CD4-positive, CD25-positive, alpha-beta regulatory T cell (primary cell): ENCODE measurements around the gene ZNF24. TPM values are rescaled to one million over a fixed set of nuclear protein-coding genes. Genes with fewer than 3 reads are reported as not detected.
A peak's percentile ranks its signal among the peaks of the same experiment; 100 is the strongest.

Experiments
- ATAC-seq, 2 donors: fragments of 150-1000 bp; cut with Tn5 transposase; one replicate each; pipeline ENCODE4 v1.10.0; 2021; ENCODE audit warnings: low read depth in 2 of 2, moderate number of reproducible peaks in 2 of 2, moderate library complexity in 1 of 2
- DNase-seq, 3 donors: peaks; one replicate each; pipeline versions ENCODE4 v3.0.0 to v3.0.0-alpha.2; 2012 to 2022; ENCODE audit warnings: mixed read lengths in 1 of 3
- H3K27ac ChIP-seq: one replicate; pipeline ENCODE4 v1.7.0; 2013; ENCODE audit warnings: mild to moderate bottlenecking, low read length; ENCODE audit not compliant: insufficient read depth, poor library complexity, severe bottlenecking
- H3K27me3 ChIP-seq: one replicate; pipeline ENCODE4 v1.7.0; 2013; ENCODE audit warnings: low read length; ENCODE audit not compliant: control insufficient read depth, insufficient read depth
- H3K36me3 ChIP-seq: one replicate; pipeline ENCODE4 v1.7.0; 2013; ENCODE audit warnings: mild to moderate bottlenecking, low read length, moderate library complexity; ENCODE audit not compliant: control insufficient read depth, insufficient read depth
- H3K4me1 ChIP-seq: 2 replicates; pipeline ENCODE4 v1.7.0; 2013; ENCODE audit warnings: mild to moderate bottlenecking, low read length; ENCODE audit not compliant: insufficient read depth, control insufficient read depth, poor library complexity, severe bottlenecking
- H3K4me3 ChIP-seq: one replicate; pipeline ENCODE4 v1.7.0; 2013; ENCODE audit warnings: low read depth, mild to moderate bottlenecking, low read length, moderate library complexity
- H3K9me3 ChIP-seq, 2 experiments: 1 replicate in 1 of 2; 2 replicates in 1 of 2; pipeline ENCODE4 v1.7.0; 2013; ENCODE audit warnings: low read length in 2 of 2, mild to moderate bottlenecking in 1 of 2, moderate library complexity in 1 of 2; ENCODE audit not compliant: control insufficient read depth in 2 of 2
- H3K27ac Mint-ChIP-seq, 3 donors: one replicate each; pipeline ENCODE4 v1.8.0; 2020 to 2022; ENCODE audit warnings: mild to moderate bottlenecking in 3 of 3, mixed read lengths in 3 of 3, moderate library complexity in 2 of 3
- H3K27me3 Mint-ChIP-seq: one replicate; pipeline ENCODE4 v1.8.0; 2022; ENCODE audit warnings: mild to moderate bottlenecking, mixed read lengths
- H3K36me3 Mint-ChIP-seq: one replicate; pipeline ENCODE4 v1.8.0; 2020; ENCODE audit warnings: mixed read lengths
- H3K4me1 Mint-ChIP-seq, 4 donors: one replicate each; pipeline ENCODE4 v1.8.0; 2020 to 2022; ENCODE audit warnings: mixed read lengths in 4 of 4, mild to moderate bottlenecking in 1 of 4
- H3K4me3 Mint-ChIP-seq, 4 donors: one replicate each; pipeline ENCODE4 v1.8.0; 2020 to 2022; ENCODE audit warnings: mild to moderate bottlenecking in 4 of 4, mixed read lengths in 4 of 4, moderate library complexity in 3 of 4
- H3K9me3 Mint-ChIP-seq, 7 donors: one replicate each; pipeline ENCODE4 v1.8.0; 2020 to 2022; ENCODE audit warnings: mixed read lengths in 7 of 7, mild to moderate bottlenecking in 3 of 7, moderate library complexity in 2 of 7
- polyA plus RNA-seq, 4 donors: library from polyadenylated mRNA; unstranded; fragments of 300-500 nt; fragmentation: Illumina TruSeq; gene quantifications; one replicate each; pipeline ENCODE4 v1.2.3, GENCODE V29; 2021
- total RNA-seq: library from RNA; stranded (reverse); gene quantifications from one replicate; pipeline ENCODE4 v1.2.3, GENCODE V29; 2022

The ZNF24 gene
- total and polyA plus RNA-seq, 5 donors from 2014 or later, result 53.9 to 96.3 (median 69.4) TPM

- no peak overlapping the region for H3K4me3 ChIP-seq
- DNase-seq (no peak), ATAC-seq (no peak)
- Mint-ChIP-seq H3K4me3 (no peak overlapping the region), H3K36me3 (no peaks in the 10 kb centered on the region), H3K9me3 (peaks cover 0 to 1% (median 0%) of the 10 kb centered on the region in 7 donors), H3K27me3 (peaks cover 37% of the 10 kb centered on the region), H3K27ac (no peak overlapping the region), H3K4me1 (peaks cover 5 to 11% (median 8%) of the 10 kb centered on the region in 4 donors)
- H3K36me3 ChIP-seq, result no peaks in the 10 kb centered on the region
- H3K27me3 ChIP-seq, result peaks cover 6% of the 10 kb centered on the region
- H3K4me1 ChIP-seq, result peaks cover 7% of the 10 kb centered on the region
- no peaks in the 10 kb centered on the region for H3K9me3 ChIP-seq
- H3K27ac ChIP-seq, result no peak overlapping the region
Measured at GRCh38 chr18:35383136-35383535, 38.9 kb upstream of the ZNF24 start.

GRCh38 chr18:35379421-35379820 is 35.2 kb upstream of the ZNF24 start:
- Histone ChIP-seq H3K4me3 (no peak overlapping the region), H3K9me3 (no peaks in the 10 kb centered on the region), H3K27me3 (peaks cover 2% of the 10 kb centered on the region), H3K36me3 (no peaks in the 10 kb centered on the region), H3K4me1 (peaks cover 10% of the 10 kb centered on the region), H3K27ac (no peak overlapping the region)
- peak overlapping the region in 1 of 3 donors; percentile 6 for H3K27ac Mint-ChIP-seq
- DNase-seq, result no peak
- H3K4me3 Mint-ChIP-seq, result peak overlapping the region in 2 of 4 donors; percentile 3
- no peaks in the 10 kb centered on the region for H3K36me3 Mint-ChIP-seq
- peaks cover 0 to 1% (median 0%) of the 10 kb centered on the region in 7 donors for H3K9me3 Mint-ChIP-seq
- no peak for ATAC-seq
- H3K4me1 Mint-ChIP-seq, result peaks cover 2 to 10% (median 7%) of the 10 kb centered on the region in 4 donors
- peaks cover 34% of the 10 kb centered on the region for H3K27me3 Mint-ChIP-seq

- Mint-ChIP-seq H3K27ac (peak overlapping the region in 1 of 3 donors; percentile 67), H3K4me3 (peak overlapping the region; percentile 0 to 63 (median 24)), H3K36me3 (no peaks in the 10 kb centered on the region), H3K27me3 (peaks cover 33% of the 10 kb centered on the region), H3K9me3 (peaks cover 0 to 1% (median 0%) of the 10 kb centered on the region in 7 donors), H3K4me1 (peaks cover 0 to 10% (median 7%) of the 10 kb centered on the region in 4 donors)
- Histone ChIP-seq H3K27ac (no peak overlapping the region), H3K4me3 (no peak overlapping the region), H3K4me1 (peaks cover 10% of the 10 kb centered on the region), H3K27me3 (peaks cover 2% of the 10 kb centered on the region), H3K36me3 (no peaks in the 10 kb centered on the region), H3K9me3 (no peaks in the 10 kb centered on the region)
- ATAC-seq (no peak), DNase-seq (no peak)
Measured at GRCh38 chr18:35378574-35378896, 34.3 kb upstream of the ZNF24 start.

- H3K27me3 Mint-ChIP-seq, result peaks cover 33% of the 10 kb centered on the region
- Histone ChIP-seq H3K27ac (no peak overlapping the region), H3K4me3 (no peak overlapping the region), H3K36me3 (no peaks in the 10 kb centered on the region), H3K9me3 (no peaks in the 10 kb centered on the region), H3K4me1 (peaks cover 10% of the 10 kb centered on the region), H3K27me3 (peaks cover 2% of the 10 kb centered on the region)
- H3K9me3 Mint-ChIP-seq, result peaks cover 0 to 1% (median 0%) of the 10 kb centered on the region in 7 donors
- peak overlapping the region; percentile 28 to 86 (median 72) for H3K4me3 Mint-ChIP-seq
- no peak for DNase-seq
- no peaks in the 10 kb centered on the region for H3K36me3 Mint-ChIP-seq
- no peak for ATAC-seq
- H3K4me1 Mint-ChIP-seq, result peaks cover 0 to 10% (median 7%) of the 10 kb centered on the region in 4 donors
- peak overlapping the region in 2 of 3 donors; percentile 55 to 67 for H3K27ac Mint-ChIP-seq
Measured at GRCh38 chr18:35377875-35378573, 33.8 kb upstream of the ZNF24 start.

GRCh38 chr18:35376742-35377695 is 32.8 kb upstream of the ZNF24 start, which contains the start of gene ZNF396:
TSS of gene ZNF396 (minus strand) at chr18:35377337. CDS start at chr18:35374292, 3,045 bp downstream.
- H3K36me3 ChIP-seq, result no peaks in the 10 kb centered on the region
- Mint-ChIP-seq H3K4me3 (peak within 1 kb of the TSS; percentile 86 to 90 (median 87)), H3K27ac (peak within 1 kb of the TSS; percentile 67 to 85 (median 70)), H3K36me3 (no peaks in the 10 kb centered on the region), H3K9me3 (peaks cover 0 to 1% (median 0%) of the 10 kb centered on the region in 7 donors), H3K4me1 (peaks cover 0 to 10% (median 7%) of the 10 kb centered on the region in 4 donors), H3K27me3 (peaks cover 30% of the 10 kb centered on the region)
- ATAC-seq, result peak; percentile 69
- peaks cover 10% of the 10 kb centered on the region for H3K4me1 ChIP-seq
- no peak within 1 kb of the TSS for H3K27ac ChIP-seq
- no peaks in the 10 kb centered on the region for H3K9me3 ChIP-seq
- H3K4me3 ChIP-seq, result peak within 1 kb of the TSS; percentile 73
- H3K27me3 ChIP-seq, result peaks cover 2% of the 10 kb centered on the region
- DNase-seq, result peak; percentile 58 to 67 (median 61)

GRCh38 chr18:35376393-35376741 is 32.1 kb upstream of the ZNF24 start:
- peaks cover 0 to 10% (median 7%) of the 10 kb centered on the region in 4 donors for H3K4me1 Mint-ChIP-seq
- Histone ChIP-seq H3K27ac (no peak overlapping the region), H3K36me3 (no peaks in the 10 kb centered on the region), H3K27me3 (peaks cover 2% of the 10 kb centered on the region), H3K4me1 (peaks cover 10% of the 10 kb centered on the region), H3K4me3 (peak overlapping the region; percentile 50), H3K9me3 (no peaks in the 10 kb centered on the region)
- peak; percentile 43 to 48 for ATAC-seq
- peak in 2 of 3 donors; percentile 5 to 30 for DNase-seq
- H3K27ac Mint-ChIP-seq, result peak overlapping the region; percentile 23 to 85 (median 70)
- H3K4me3 Mint-ChIP-seq, result peak overlapping the region; percentile 85 to 90 (median 86)
- no peaks in the 10 kb centered on the region for H3K36me3 Mint-ChIP-seq
- peaks cover 0 to 1% (median 0%) of the 10 kb centered on the region in 7 donors for H3K9me3 Mint-ChIP-seq
- H3K27me3 Mint-ChIP-seq, result peaks cover 28% of the 10 kb centered on the region

- peaks cover 10% of the 10 kb centered on the region for H3K4me1 ChIP-seq
- ATAC-seq, result no peak
- no peaks in the 10 kb centered on the region for H3K36me3 ChIP-seq
- H3K27ac ChIP-seq, result no peak overlapping the region
- peaks cover 1% of the 10 kb centered on the region for H3K36me3 Mint-ChIP-seq
- peaks cover 0 to 1% (median 0%) of the 10 kb centered on the region in 7 donors for H3K9me3 Mint-ChIP-seq
- peaks cover 0 to 10% (median 7%) of the 10 kb centered on the region in 4 donors for H3K4me1 Mint-ChIP-seq
- H3K9me3 ChIP-seq, result no peaks in the 10 kb centered on the region
- H3K27me3 Mint-ChIP-seq, result peaks cover 27% of the 10 kb centered on the region
- no peak overlapping the region for H3K27ac Mint-ChIP-seq
- DNase-seq, result no peak
- H3K4me3 ChIP-seq, result no peak overlapping the region
- peaks cover 2% of the 10 kb centered on the region for H3K27me3 ChIP-seq
- H3K4me3 Mint-ChIP-seq, result peak overlapping the region in 1 of 4 donors; percentile 69
Measured at GRCh38 chr18:35374708-35375107, 30.5 kb upstream of the ZNF24 start.
